ENCODE results near the gene ASB11.

The ASB11 gene

GRCh38 chrX:15241301-15241700 is 74.1 kb downstream of the ASB11 start:
- H3K9me3 ChIP-seq (ENCODE audit: insufficient read depth, low read length, severe bottlenecking): no peaks in the 10 kb centered on the region
- no peak for DNase-seq
- H3K4me3 ChIP-seq (ENCODE audit: low read depth in 1 of 2, low read length in 2 of 2): no peak overlapping the region
- no peak overlapping the region for H3K4me2 ChIP-seq (ENCODE audit: insufficient read depth, low read length)
- H3K4me1 ChIP-seq (ENCODE audit: insufficient read depth, low read length): no peaks in the 10 kb centered on the region
- no peak overlapping the region for H2AFZ ChIP-seq (ENCODE audit: low read depth, low read length)
- TF ChIP-seq EZH2 (IDR thresholded peaks at IDR 0.05; ENCODE audit: borderline replicate concordance, low read depth, low read length, severe bottlenecking): no peak
- no peak for TF ChIP-seq CTCF (IDR thresholded peaks at IDR 0.05; ENCODE audit: borderline replicate concordance, extremely low read depth, low read length, poor library complexity, severe bottlenecking)
- no peaks in the 10 kb centered on the region for H4K20me1 ChIP-seq (ENCODE audit: insufficient read depth, low read length)
- no peaks in the 10 kb centered on the region for H3K27me3 ChIP-seq (ENCODE audit: insufficient read depth, low read length, poor library complexity)
- no peak overlapping the region for H3K27ac ChIP-seq (ENCODE audit: low read length)
- no peak for ATAC-seq (ENCODE audit: insufficient read depth, low read depth)
- no peaks in the 10 kb centered on the region for H3K79me2 ChIP-seq (ENCODE audit: insufficient read depth, low read length)
- H3K9ac ChIP-seq (ENCODE audit: low read depth, low read length): no peak overlapping the region
- no peaks in the 10 kb centered on the region for H3K36me3 ChIP-seq (ENCODE audit: insufficient read depth, low read length)

- H3K4me2 ChIP-seq (ENCODE audit: insufficient read depth, low read length): no peak overlapping the region
- H3K4me1 ChIP-seq (ENCODE audit: insufficient read depth, low read length): no peaks in the 10 kb centered on the region
- no peaks in the 10 kb centered on the region for H3K27me3 ChIP-seq (ENCODE audit: insufficient read depth, low read length, poor library complexity)
- H3K9me3 ChIP-seq (ENCODE audit: insufficient read depth, low read length, severe bottlenecking): no peaks in the 10 kb centered on the region
- H3K36me3 ChIP-seq (ENCODE audit: insufficient read depth, low read length): no peaks in the 10 kb centered on the region
- TF ChIP-seq EZH2 (IDR thresholded peaks at IDR 0.05; ENCODE audit: borderline replicate concordance, low read depth, low read length, severe bottlenecking) (no peak), CTCF (IDR thresholded peaks at IDR 0.05; ENCODE audit: borderline replicate concordance, extremely low read depth, low read length, poor library complexity, severe bottlenecking) (no peak)
- no peak overlapping the region for H2AFZ ChIP-seq (ENCODE audit: low read depth, low read length)
- no peaks in the 10 kb centered on the region for H3K79me2 ChIP-seq (ENCODE audit: insufficient read depth, low read length)
- H3K9ac ChIP-seq (ENCODE audit: low read depth, low read length): no peak overlapping the region
- ATAC-seq (ENCODE audit: insufficient read depth, low read depth) (no peak), DNase-seq (no peak)
- no peaks in the 10 kb centered on the region for H4K20me1 ChIP-seq (ENCODE audit: insufficient read depth, low read length)
- H3K27ac ChIP-seq (ENCODE audit: low read length): no peak overlapping the region
- no peak overlapping the region for H3K4me3 ChIP-seq (ENCODE audit: low read depth in 1 of 2, low read length in 2 of 2)
These were observed 75.0 kb downstream of the ASB11 start for GRCh38 chrX:15240414-15240813.

- no peak for ATAC-seq (ENCODE audit: insufficient read depth, low read depth)
- Histone ChIP-seq H4K20me1 (ENCODE audit: insufficient read depth, low read length) (no peaks in the 10 kb centered on the region), H3K9me3 (ENCODE audit: insufficient read depth, low read length, severe bottlenecking) (no peaks in the 10 kb centered on the region), H2AFZ (ENCODE audit: low read depth, low read length) (no peak overlapping the region), H3K4me3 (ENCODE audit: low read depth in 1 of 2, low read length in 2 of 2) (no peak overlapping the region), H3K27me3 (ENCODE audit: insufficient read depth, low read length, poor library complexity) (no peaks in the 10 kb centered on the region), H3K4me1 (ENCODE audit: insufficient read depth, low read length) (no peaks in the 10 kb centered on the region), H3K9ac (ENCODE audit: low read depth, low read length) (no peak overlapping the region), H3K27ac (ENCODE audit: low read length) (no peak overlapping the region), H3K79me2 (ENCODE audit: insufficient read depth, low read length) (no peaks in the 10 kb centered on the region), H3K4me2 (ENCODE audit: insufficient read depth, low read length) (no peak overlapping the region), H3K36me3 (ENCODE audit: insufficient read depth, low read length) (no peaks in the 10 kb centered on the region)
- TF ChIP-seq CTCF (IDR thresholded peaks at IDR 0.05; ENCODE audit: borderline replicate concordance, extremely low read depth, low read length, poor library complexity, severe bottlenecking): no peak
- no peak for TF ChIP-seq EZH2 (IDR thresholded peaks at IDR 0.05; ENCODE audit: borderline replicate concordance, low read depth, low read length, severe bottlenecking)
- DNase-seq: no peak
These were observed 79.3 kb downstream of the ASB11 start for GRCh38 chrX:15236146-15236545.

GRCh38 chrX:15235001-15235400 is 80.4 kb downstream of the ASB11 start:
- Histone ChIP-seq H3K79me2 (ENCODE audit: insufficient read depth, low read length) (no peaks in the 10 kb centered on the region), H3K4me2 (ENCODE audit: insufficient read depth, low read length) (no peak overlapping the region), H3K36me3 (ENCODE audit: insufficient read depth, low read length) (no peaks in the 10 kb centered on the region), H4K20me1 (ENCODE audit: insufficient read depth, low read length) (no peaks in the 10 kb centered on the region), H3K4me1 (ENCODE audit: insufficient read depth, low read length) (no peaks in the 10 kb centered on the region), H3K9me3 (ENCODE audit: insufficient read depth, low read length, severe bottlenecking) (no peaks in the 10 kb centered on the region), H2AFZ (ENCODE audit: low read depth, low read length) (no peak overlapping the region), H3K27ac (ENCODE audit: low read length) (no peak overlapping the region), H3K4me3 (ENCODE audit: low read depth in 1 of 2, low read length in 2 of 2) (no peak overlapping the region), H3K27me3 (ENCODE audit: insufficient read depth, low read length, poor library complexity) (no peaks in the 10 kb centered on the region), H3K9ac (ENCODE audit: low read depth, low read length) (no peak overlapping the region)
- ATAC-seq (ENCODE audit: insufficient read depth, low read depth): no peak
- TF ChIP-seq EZH2 (IDR thresholded peaks at IDR 0.05; ENCODE audit: borderline replicate concordance, low read depth, low read length, severe bottlenecking) (no peak), CTCF (IDR thresholded peaks at IDR 0.05; ENCODE audit: borderline replicate concordance, extremely low read depth, low read length, poor library complexity, severe bottlenecking) (no peak)
- no peak for DNase-seq
